GM12874 (cell line): Measurements from ENCODE around the gene RCSD1.

ENCODE experiments used
- CTCF ChIP-seq: IDR thresholded peaks from 2 replicates; pipeline ENCODE4 v1.5.1; 2011; ENCODE audit warnings: low read depth, mild to moderate bottlenecking, control low read depth, low read length, moderate library complexity; ENCODE audit not compliant: insufficient read depth

The RCSD1 gene

GRCh38 chr1:167722152-167722869, 92.3 kb downstream of the RCSD1 start:
- TF ChIP-seq CTCF: no peak

- no peak for TF ChIP-seq CTCF
Observed at GRCh38 chr1:167722870-167723251, 92.8 kb downstream of the RCSD1 start.

- TF ChIP-seq CTCF: no peak
Observed at GRCh38 chr1:167723707-167724323, 93.8 kb downstream of the RCSD1 start.

GRCh38 chr1:167726008-167726407, 96.0 kb downstream of the RCSD1 start:
- TF ChIP-seq CTCF: no peak

- TF ChIP-seq CTCF: no peak
Observed at GRCh38 chr1:167728818-167729410, 98.9 kb downstream of the RCSD1 start.

- TF ChIP-seq CTCF: no peak
Observed at GRCh38 chr1:167734227-167734626, 104.2 kb downstream of the RCSD1 start.

- TF ChIP-seq CTCF: no peak
Observed at GRCh38 chr1:167734841-167735240, 104.8 kb downstream of the RCSD1 start.
